GM12878 (cell line): Measurements from ENCODE around the gene ACOT7. TPM values are rescaled to one million over a fixed set of nuclear protein-coding genes. Genes with fewer than 3 reads are reported as not detected.

ENCODE experiments used
- ATAC-seq: fragments of 200-7000 bp; cut with Tn5 transposase; 3 replicates; pipeline ENCODE4 v1.9.1; 2020; ENCODE audit warnings: mild to moderate bottlenecking, moderate library complexity
- BruUV-seq: library from RNA; stranded (reverse); fragments of 400-500 nt; replicated peaks from 2 replicates; lab custom pipeline; 2021; lab: Mats Ljungman, UMichigan
- CTCF ChIA-PET: fragments of 300-600 bp; sonication (Branson Sonifier 250); formaldehyde crosslinking; extraction: SDS; loops from one replicate; lab custom pipeline; 2021; ENCODE audit warnings: inconsistent platforms; lab: Yijun Ruan, JAX
- POLR2A ChIA-PET: fragments of 350-600 bp; formaldehyde crosslinking; extraction: SDS; loops from one replicate; lab custom pipeline; 2021; ENCODE audit warnings: inconsistent platforms; lab: Charles Lee
- RAD21 ChIA-PET: fragments of 300-600 bp; sonication (Branson Sonifier 250); formaldehyde crosslinking; loops from one replicate; lab custom pipeline; 2023; ENCODE audit warnings: antibody characterized with exemption; ENCODE audit not compliant: unreplicated experiment; lab: Charles Lee
- SMC1A ChIA-PET: fragments of 300-600 bp; sonication (Branson Sonifier 250); formaldehyde crosslinking; loops from one replicate; lab custom pipeline; 2023; ENCODE audit not compliant: unreplicated experiment, uncharacterized antibody; lab: Charles Lee
- DNase-seq: peaks from one replicate; pipeline ENCODE4 v3.0.0-alpha.2; 2011; ENCODE audit warnings: low read depth, low spot score
- FAIRE-seq: peaks from 3 replicates; lab custom pipeline; 2011; peaks lifted over from hg19 to GRCh38; lab: Jason Lieb, UNC
- H2AFZ ChIP-seq: 2 replicates; pipeline ENCODE4 v1.6.0; 2011; ENCODE audit warnings: low read depth, low read length, control low read depth; ENCODE audit not compliant: control insufficient read depth
- H3K27ac ChIP-seq: 2 replicates; pipeline ENCODE4 v1.5.1; 2011; ENCODE audit warnings: control low read depth; ENCODE audit not compliant: control insufficient read depth, insufficient read depth
- H3K27me3 ChIP-seq, 2 experiments: replicated peaks in 1 of 2; 2 replicates each; pipeline versions ENCODE4 v1.6.0 to v1.6.1; 2011; ENCODE audit warnings: low read length in 1 of 2; ENCODE audit not compliant: control insufficient read depth in 2 of 2, insufficient read depth in 2 of 2
- H3K36me3 ChIP-seq, 2 experiments: 2 replicates each; pipeline ENCODE4 v1.5.1; 2011; ENCODE audit warnings: low read length in 1 of 2; ENCODE audit not compliant: control insufficient read depth in 2 of 2, insufficient read depth in 2 of 2
- H3K4me1 ChIP-seq: 2 replicates; pipeline ENCODE4 v1.6.1; 2011; ENCODE audit warnings: mild to moderate bottlenecking, low read length, moderate library complexity, mixed read lengths; ENCODE audit not compliant: control insufficient read depth, insufficient read depth
- H3K4me2 ChIP-seq: 2 replicates; pipeline ENCODE4 v1.6.0; 2011; ENCODE audit warnings: control low read depth; ENCODE audit not compliant: control insufficient read depth, insufficient read depth
- H3K4me3 ChIP-seq: fragments of 200-600 bp; sonication (generic); 2 replicates; pipeline ENCODE4 v1.5.1; 2016
- H3K79me2 ChIP-seq: 2 replicates; pipeline ENCODE4 v1.6.0; 2011; ENCODE audit warnings: low read length; ENCODE audit not compliant: control insufficient read depth, insufficient read depth
- H3K9ac ChIP-seq: 2 replicates; pipeline ENCODE4 v1.8.0; 2011; ENCODE audit warnings: low read length, control low read depth, mixed read lengths; ENCODE audit not compliant: control insufficient read depth, insufficient read depth
- H3K9me3 ChIP-seq: replicated peaks from 3 replicates; pipeline ENCODE4 v1.5.1; 2011; ENCODE audit warnings: mild to moderate bottlenecking, low read length; ENCODE audit not compliant: control insufficient read depth, insufficient read depth
- H4K20me1 ChIP-seq: 2 replicates; pipeline ENCODE4 v1.6.0; 2011; ENCODE audit not compliant: control insufficient read depth, insufficient read depth
- ASH2L ChIP-seq: fragments of 300-600, 200-600 bp; sonication (generic); IDR thresholded peaks from 2 replicates; pipeline ENCODE4 v1.6.1; 2017; ENCODE audit warnings: low read depth, mild to moderate bottlenecking, borderline replicate concordance
- BHLHE40 ChIP-seq, 2 experiments: fragments of 450-650 bp in 1 of 2; IDR thresholded peaks; 2 replicates each; pipeline ENCODE4 v1.6.1; 2011 to 2017; ENCODE audit warnings: low read depth in 2 of 2, borderline replicate concordance in 1 of 2, improper control_type of control experiment in 1 of 2, low read length in 1 of 2, mild to moderate bottlenecking in 1 of 2
- EED ChIP-seq: sonication (generic); IDR thresholded peaks from 2 replicates; pipeline ENCODE4 v1.6.1; 2016; ENCODE audit warnings: antibody characterized with exemption, low read depth
- GABPA ChIP-seq: IDR thresholded peaks from 2 replicates; pipeline ENCODE4 v1.6.1; 2014; ENCODE audit warnings: antibody characterized with exemption, low read depth, mild to moderate bottlenecking, inconsistent platforms
- HCFC1 ChIP-seq: fragments of 150-350 bp; IDR thresholded peaks from 2 replicates; pipeline ENCODE4 v1.6.1; 2014; ENCODE audit warnings: low read length
- IRF4 ChIP-seq: IDR thresholded peaks from 2 replicates; pipeline ENCODE4 v1.6.1; 2011; ENCODE audit warnings: low read depth, low read length
- KLF5 ChIP-seq: fragments of 450-650 bp; IDR thresholded peaks from 2 replicates; pipeline ENCODE4 v1.6.1; 2014; ENCODE audit warnings: mild to moderate bottlenecking; ENCODE audit not compliant: partially characterized antibody
- NFYB ChIP-seq: IDR thresholded peaks from 2 replicates; pipeline ENCODE4 v1.6.1; 2011; ENCODE audit warnings: low read depth, mild to moderate bottlenecking, low read length, improper control_type of control experiment, moderate library complexity; ENCODE audit not compliant: insufficient read depth
- STAT1 ChIP-seq: fragments of 450-650 bp; conservative IDR thresholded peaks from 2 replicates; pipeline ENCODE4 v1.6.1; 2014; ENCODE audit warnings: antibody characterized with exemption, mild to moderate bottlenecking
- SUZ12 ChIP-seq: fragments of 200-600 bp; sonication (generic); IDR thresholded peaks from one replicate; pipeline ENCODE4 v1.6.1; 2018; ENCODE audit warnings: antibody characterized with exemption, mild to moderate bottlenecking; ENCODE audit not compliant: unreplicated experiment
- YY1 ChIP-seq: IDR thresholded peaks from 2 replicates; pipeline ENCODE4 v1.6.1; 2011; ENCODE audit warnings: low read depth, mild to moderate bottlenecking, low read length
- ZNF207 ChIP-seq: fragments of 450-650 bp; IDR thresholded peaks from 2 replicates; pipeline ENCODE4 v1.6.1; 2014; ENCODE audit warnings: antibody characterized with exemption, mild to moderate bottlenecking, borderline replicate concordance
- whole genome bisulfite sequencing: methylation state at CpG from one replicate; pipeline ENCODE4 v1.1.6; 2016; ENCODE audit warnings: low lambda C conversion rate; ENCODE audit not compliant: insufficient replicate concordance, insufficient coverage; ENCODE audit errors: missing lambda C conversion rate; 5-methylcytosine and 5-hydroxymethylcytosine counted together
- in situ Hi-C: fragments of 300-500 bp; cut with MboI; formaldehyde crosslinking; loops from 9 replicates; pipeline ENCODE4 v1.14.3; 2018; ENCODE audit warnings: mixed read lengths
- intact Hi-C: fragments of 100-400 bp; cut with micrococcal nuclease; formaldehyde crosslinking; loops from one replicate; pipeline ENCODE4 v1.14.2; 2022; ENCODE audit not compliant: unreplicated experiment
- polyA plus RNA-seq, 11 experiments: library from polyadenylated mRNA; depleted of rRNA in 4 of 11; unstranded in 6 of 11; stranded (reverse) in 5 of 11; fragments of >200 nt; fragmentation: Nextera tagmentation in 4 of 11; fragmentation: Illumina TruSeq in 1 of 11; extraction: Ambion mirVana in 4 of 11; extraction: Trizol in 1 of 11; gene quantifications; 1 replicate in 1 of 11; 2 replicates in 10 of 11; pipeline versions ENCODE4 v1.2.1 to v1.2.3, GENCODE V29; 2011 to 2016; ENCODE audit warnings: inconsistent platforms in 2 of 11, missing spikeins in 2 of 11, low read depth in 1 of 11
- total RNA-seq, 4 experiments: library from RNA; depleted of rRNA in 3 of 4; stranded (reverse); fragments of >200 nt in 3 of 4; fragmentation: Illumina TruSeq in 1 of 4; extraction: Trizol in 1 of 4; gene quantifications; 2 replicates each; pipeline versions ENCODE4 v1.2.1 to v1.2.3, GENCODE V29; 2013 to 2021
- TF ChIP-seq, protein P1 (sequence below), 3 experiments: IDR thresholded peaks in 2 of 3; conservative IDR thresholded peaks in 1 of 3; 2 replicates each; pipeline ENCODE4 v1.5.1; 2011; ENCODE audit warnings: low read depth in 3 of 3, low read length in 3 of 3, mild to moderate bottlenecking in 3 of 3, control low read depth in 2 of 3, moderate library complexity in 2 of 3, inconsistent platforms in 1 of 3, mixed read lengths in 1 of 3; ENCODE audit not compliant: control insufficient read depth in 2 of 3, insufficient read depth in 1 of 3; ENCODE audit errors: extremely low read depth in 1 of 3
- TF ChIP-seq, protein P2 (sequence below): fragments of 450-650 bp; IDR thresholded peaks from 2 replicates; pipeline ENCODE4 v1.6.1; 2017; ENCODE audit warnings: mild to moderate bottlenecking, moderate library complexity

The ACOT7 gene
- total and polyA plus RNA-seq, 10 of the 15 experiments (the other 5 are each of a cell fraction or from before 2014, with no cell fraction given), result 8.9 to 206 (median 61.2) TPM

DNA sequence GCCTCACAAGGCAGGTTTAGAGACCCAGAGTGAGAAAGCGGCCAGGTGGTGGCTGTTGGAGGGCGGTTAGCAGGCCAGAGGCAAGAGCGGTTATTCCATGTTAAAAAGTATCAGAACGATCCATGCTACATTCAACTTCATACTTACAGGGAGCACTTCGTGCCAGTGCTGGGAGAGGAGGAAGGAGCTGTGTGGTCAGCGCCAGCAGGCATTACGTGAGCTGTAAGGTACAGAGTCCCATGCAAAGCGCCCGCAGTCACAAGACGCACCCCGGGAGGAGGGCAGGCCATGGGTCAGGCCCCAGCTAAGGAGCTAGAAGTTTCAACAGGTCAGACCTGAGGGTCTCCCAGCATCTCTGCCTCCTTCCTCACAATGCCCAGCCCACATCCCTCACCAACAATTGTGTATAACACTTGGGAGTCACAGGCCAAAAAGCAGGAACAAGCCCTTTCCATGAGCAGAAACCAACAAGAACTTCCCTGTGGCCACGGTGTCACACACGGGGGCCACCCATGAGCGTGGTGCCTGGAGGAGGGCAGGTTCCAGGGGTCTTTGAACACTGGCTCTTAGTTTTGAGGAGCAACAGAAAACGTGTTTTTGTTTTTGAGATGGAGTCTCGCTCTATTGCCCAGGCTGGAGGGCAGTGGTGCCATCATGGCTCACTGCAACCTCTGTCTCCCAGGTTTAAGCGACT, 110.8 kb downstream of the ACOT7 start:
- WGBS, result 89% methylated on average over 17 of the region's 17 CpGs
- H3K79me2 ChIP-seq, result no peaks in the 10 kb centered on the region
- H3K4me3 ChIP-seq, result no peak overlapping the region
- no peaks in the 10 kb centered on the region for H4K20me1 ChIP-seq
- peaks cover 0 to 10% of the 10 kb centered on the region in 2 experiments; a peak in 2 of 4 replicates for H3K36me3 ChIP-seq
- H3K27me3 ChIP-seq, result no peaks in the 10 kb centered on the region
- TF ChIP-seq ZNF207 (no peak), SUZ12 (no peak), HCFC1 (no peak), ASH2L (no peak), KLF5 (no peak), STAT1 (no peak), BHLHE40 (IDR thresholded peaks at IDR 0.05; ENCODE audit: borderline replicate concordance in 1 of 2, low read depth in 2 of 2, low read length in 1 of 2) (no peak), YY1 (no peak), IRF4 (no peak), NFYB (no peak), EED (no peak), GABPA (no peak)
- TF ChIP-seq, protein P1, sequence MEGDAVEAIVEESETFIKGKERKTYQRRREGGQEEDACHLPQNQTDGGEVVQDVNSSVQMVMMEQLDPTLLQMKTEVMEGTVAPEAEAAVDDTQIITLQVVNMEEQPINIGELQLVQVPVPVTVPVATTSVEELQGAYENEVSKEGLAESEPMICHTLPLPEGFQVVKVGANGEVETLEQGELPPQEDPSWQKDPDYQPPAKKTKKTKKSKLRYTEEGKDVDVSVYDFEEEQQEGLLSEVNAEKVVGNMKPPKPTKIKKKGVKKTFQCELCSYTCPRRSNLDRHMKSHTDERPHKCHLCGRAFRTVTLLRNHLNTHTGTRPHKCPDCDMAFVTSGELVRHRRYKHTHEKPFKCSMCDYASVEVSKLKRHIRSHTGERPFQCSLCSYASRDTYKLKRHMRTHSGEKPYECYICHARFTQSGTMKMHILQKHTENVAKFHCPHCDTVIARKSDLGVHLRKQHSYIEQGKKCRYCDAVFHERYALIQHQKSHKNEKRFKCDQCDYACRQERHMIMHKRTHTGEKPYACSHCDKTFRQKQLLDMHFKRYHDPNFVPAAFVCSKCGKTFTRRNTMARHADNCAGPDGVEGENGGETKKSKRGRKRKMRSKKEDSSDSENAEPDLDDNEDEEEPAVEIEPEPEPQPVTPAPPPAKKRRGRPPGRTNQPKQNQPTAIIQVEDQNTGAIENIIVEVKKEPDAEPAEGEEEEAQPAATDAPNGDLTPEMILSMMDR (IDR thresholded peaks at IDR 0.05 in 2 of 3, conservative IDR thresholded peaks at IDR 0.05 in 1 of 3; ENCODE audit: control insufficient read depth in 2 of 3, extremely low read depth in 1 of 3, insufficient read depth in 1 of 3, low read depth in 3 of 3, low read length in 3 of 3), result no peak
- TF ChIP-seq, protein P2, sequence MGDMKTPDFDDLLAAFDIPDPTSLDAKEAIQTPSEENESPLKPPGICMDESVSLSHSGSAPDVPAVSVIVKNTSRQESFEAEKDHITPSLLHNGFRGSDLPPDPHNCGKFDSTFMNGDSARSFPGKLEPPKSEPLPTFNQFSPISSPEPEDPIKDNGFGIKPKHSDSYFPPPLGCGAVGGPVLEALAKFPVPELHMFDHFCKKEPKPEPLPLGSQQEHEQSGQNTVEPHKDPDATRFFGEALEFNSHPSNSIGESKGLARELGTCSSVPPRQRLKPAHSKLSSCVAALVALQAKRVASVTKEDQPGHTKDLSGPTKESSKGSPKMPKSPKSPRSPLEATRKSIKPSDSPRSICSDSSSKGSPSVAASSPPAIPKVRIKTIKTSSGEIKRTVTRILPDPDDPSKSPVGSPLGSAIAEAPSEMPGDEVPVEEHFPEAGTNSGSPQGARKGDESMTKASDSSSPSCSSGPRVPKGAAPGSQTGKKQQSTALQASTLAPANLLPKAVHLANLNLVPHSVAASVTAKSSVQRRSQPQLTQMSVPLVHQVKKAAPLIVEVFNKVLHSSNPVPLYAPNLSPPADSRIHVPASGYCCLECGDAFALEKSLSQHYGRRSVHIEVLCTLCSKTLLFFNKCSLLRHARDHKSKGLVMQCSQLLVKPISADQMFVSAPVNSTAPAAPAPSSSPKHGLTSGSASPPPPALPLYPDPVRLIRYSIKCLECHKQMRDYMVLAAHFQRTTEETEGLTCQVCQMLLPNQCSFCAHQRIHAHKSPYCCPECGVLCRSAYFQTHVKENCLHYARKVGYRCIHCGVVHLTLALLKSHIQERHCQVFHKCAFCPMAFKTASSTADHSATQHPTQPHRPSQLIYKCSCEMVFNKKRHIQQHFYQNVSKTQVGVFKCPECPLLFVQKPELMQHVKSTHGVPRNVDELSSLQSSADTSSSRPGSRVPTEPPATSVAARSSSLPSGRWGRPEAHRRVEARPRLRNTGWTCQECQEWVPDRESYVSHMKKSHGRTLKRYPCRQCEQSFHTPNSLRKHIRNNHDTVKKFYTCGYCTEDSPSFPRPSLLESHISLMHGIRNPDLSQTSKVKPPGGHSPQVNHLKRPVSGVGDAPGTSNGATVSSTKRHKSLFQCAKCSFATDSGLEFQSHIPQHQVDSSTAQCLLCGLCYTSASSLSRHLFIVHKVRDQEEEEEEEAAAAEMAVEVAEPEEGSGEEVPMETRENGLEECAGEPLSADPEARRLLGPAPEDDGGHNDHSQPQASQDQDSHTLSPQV, result no peak
- TF ChIP-seq, all 136 proteins: peak for 0
- POLR2A ChIA-PET, result no interaction called here
- RAD21 ChIA-PET, result interaction anchor here (1.0 kb wide), 1 partner anchor 36 kb away, joined by 3 read pairs; no protein-coding TSS in a partner anchor
- SMC1A ChIA-PET, result no interaction called here
- in situ Hi-C loops, result no loop called here
- Histone ChIP-seq H3K4me2 (no peak overlapping the region), H3K4me1 (no peaks in the 10 kb centered on the region), H3K27ac (no peak overlapping the region), H3K9me3 (no peaks in the 10 kb centered on the region), H2AFZ (no peak overlapping the region), H3K9ac (no peak overlapping the region)
- no peak for FAIRE-seq
- no peak for ATAC-seq
- no peak for DNase-seq
- CTCF ChIA-PET, result interaction anchor here (1.2 kb wide), 1 partner anchor 36 kb away, joined by 3 read pairs; no protein-coding TSS in a partner anchor
- no TSS peak for BruUV-seq
- intact Hi-C loops, result no loop called here
